NCI-H524 treated with DMSO at 0.1 percent for 48 hours (cell line): ENCODE data around the gene ZSWIM8.
A peak's percentile ranks its signal among the peaks of the same experiment; 100 is the strongest.
"Not testable (repeated sequence)": the region's sequence is repeated elsewhere in the genome, so short reads cannot be mapped to it uniquely, and the experiment has no call there.

Experiments
- DNase-seq: peaks from one replicate; lab custom pipeline; 2025; lab: John Stamatoyannopoulos, UW

Gene ZSWIM8

GRCh38 chr10:73785211-73785720, at the start of gene ZSWIM8:
TSS of gene ZSWIM8 (plus strand) at chr10:73785606. CDS start at chr10:73785879, 273 bp downstream.
- DNase-seq = peak; percentile 10

- not testable (repeated sequence) for DNase-seq
Observed at GRCh38 chr10:73740501-73741254, 44.7 kb upstream of the ZSWIM8 start.

- DNase-seq = no peak
Observed at GRCh38 chr10:73742454-73742734, 43.0 kb upstream of the ZSWIM8 start.

DNA sequence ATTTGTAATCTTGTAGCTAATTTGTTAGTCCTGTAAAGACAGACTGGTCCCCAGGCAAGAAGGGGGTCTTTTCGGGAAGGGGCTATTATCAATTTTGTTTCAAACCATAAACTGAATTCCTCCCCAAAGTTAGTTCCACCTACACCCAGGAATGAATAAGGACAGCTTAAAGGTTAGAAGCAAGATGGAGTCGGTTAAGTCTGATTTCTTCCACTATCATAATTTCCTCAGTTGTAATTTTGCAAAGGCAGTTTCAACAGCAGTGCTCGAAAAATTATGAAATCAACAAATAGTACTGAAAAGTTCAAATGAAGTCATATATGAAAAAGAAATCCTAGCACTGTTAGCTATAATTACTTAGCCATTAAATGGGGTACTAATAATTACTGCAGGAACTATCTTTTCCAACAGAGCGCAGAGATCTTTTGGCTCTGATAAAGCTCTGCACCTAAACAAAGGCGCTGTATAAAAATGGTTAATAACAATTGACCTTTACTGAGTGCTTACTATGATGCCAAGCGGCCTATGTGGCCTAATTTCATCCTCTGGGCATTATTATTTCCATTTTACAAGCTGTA, 42.0 kb upstream of the ZSWIM8 start:
- DNase-seq = no peak

DNA sequence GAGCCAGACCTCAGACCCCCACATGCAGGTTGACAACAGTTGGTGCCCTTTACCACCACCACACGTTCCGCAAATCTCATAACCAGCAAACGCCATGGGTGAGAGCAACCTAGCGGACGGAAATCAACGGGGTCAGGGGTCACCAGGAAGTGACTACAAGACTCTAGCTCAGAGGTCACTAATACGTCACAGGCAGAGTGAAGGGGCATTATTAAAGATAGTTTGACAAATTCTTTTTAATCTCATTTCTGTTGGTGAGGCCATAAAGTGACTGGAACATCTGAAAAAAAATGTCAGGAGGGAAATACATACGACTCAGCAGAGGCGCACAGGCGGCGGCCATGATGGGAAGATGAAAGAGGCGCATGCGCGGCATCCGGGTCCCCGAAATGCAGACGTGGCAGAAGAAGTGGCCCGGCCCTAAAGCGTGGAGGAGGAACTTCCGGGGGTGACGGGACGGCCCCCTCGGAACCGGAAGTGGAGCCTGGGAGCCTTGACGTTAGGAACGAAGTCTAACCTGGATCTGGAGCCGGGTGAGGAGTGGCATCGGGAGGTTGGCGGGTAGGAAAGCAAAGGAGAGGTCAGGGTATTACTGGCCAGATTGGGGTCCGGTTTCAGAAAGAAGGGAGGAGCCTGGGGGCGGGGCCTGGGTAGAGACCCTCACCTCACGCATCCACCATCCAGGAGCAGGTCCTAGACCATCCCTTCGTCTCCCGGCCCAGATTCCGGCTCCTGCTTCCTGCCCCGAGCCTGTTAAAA, 41.3 kb upstream of the ZSWIM8 start, which contains the start of gene SEC24C:
TSS of gene SEC24C (plus strand) at position 468 of the 759 bp plus-strand sequence. CDS start 2,461 bp downstream, outside the sequence.
- DNase-seq = peak; percentile 35

DNA sequence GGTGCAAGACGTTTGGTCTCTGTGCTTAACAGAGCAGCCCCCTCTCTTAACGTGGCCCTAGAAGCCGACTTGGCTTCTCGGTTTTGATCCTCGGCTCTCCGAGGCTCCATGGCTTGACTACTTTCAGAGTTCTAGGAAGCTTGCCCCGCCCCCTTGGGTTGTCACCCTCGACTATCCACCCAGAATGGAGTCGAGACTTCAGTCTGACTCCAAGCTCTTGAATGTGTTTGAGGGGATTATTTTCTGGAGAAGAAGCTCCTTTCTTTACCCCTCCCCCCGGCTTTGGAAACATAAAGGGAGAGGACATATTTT, 40.8 kb upstream of the ZSWIM8 start:
- no peak for DNase-seq

DNA sequence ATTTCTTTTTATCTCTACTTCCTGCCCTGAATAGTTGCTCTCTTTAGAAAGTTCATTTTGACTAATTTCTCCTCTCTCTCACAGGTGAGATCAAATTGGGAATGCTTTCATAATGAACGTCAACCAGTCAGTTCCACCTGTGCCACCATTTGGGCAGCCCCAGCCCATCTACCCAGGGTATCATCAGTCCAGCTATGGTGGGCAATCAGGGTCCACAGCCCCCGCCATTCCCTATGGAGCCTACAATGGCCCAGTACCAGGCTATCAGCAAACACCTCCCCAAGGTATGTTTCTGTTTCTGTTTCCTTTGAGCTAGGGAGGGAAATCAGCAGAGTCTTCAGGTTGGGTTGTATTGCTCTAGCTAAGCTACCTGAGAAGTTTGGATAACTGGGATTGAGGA, 38.7 kb upstream of the ZSWIM8 start:
- DNase-seq = no peak

GRCh38 chr10:73750819-73751218, 34.6 kb upstream of the ZSWIM8 start:
- DNase-seq = no peak

DNA sequence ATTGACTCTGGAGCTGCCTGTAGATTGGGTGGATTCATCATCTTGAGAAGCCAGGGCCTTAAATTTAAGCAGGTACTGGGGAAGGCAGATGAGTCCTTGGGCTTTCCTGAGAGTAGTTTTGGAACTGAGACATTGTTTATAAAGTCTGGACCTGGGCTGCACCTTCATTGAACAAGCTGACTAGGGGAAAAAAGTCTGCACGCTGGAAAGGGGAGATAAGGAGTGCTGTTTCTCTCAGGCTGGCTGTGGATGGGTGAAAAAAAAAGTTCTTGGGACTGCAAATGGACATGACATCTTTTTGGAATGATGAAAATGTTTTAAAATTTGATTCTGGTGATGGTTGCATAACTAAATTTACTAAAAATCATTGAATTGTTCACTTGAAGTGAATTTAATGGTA, 29.2 kb upstream of the ZSWIM8 start:
- no peak for DNase-seq

DNA sequence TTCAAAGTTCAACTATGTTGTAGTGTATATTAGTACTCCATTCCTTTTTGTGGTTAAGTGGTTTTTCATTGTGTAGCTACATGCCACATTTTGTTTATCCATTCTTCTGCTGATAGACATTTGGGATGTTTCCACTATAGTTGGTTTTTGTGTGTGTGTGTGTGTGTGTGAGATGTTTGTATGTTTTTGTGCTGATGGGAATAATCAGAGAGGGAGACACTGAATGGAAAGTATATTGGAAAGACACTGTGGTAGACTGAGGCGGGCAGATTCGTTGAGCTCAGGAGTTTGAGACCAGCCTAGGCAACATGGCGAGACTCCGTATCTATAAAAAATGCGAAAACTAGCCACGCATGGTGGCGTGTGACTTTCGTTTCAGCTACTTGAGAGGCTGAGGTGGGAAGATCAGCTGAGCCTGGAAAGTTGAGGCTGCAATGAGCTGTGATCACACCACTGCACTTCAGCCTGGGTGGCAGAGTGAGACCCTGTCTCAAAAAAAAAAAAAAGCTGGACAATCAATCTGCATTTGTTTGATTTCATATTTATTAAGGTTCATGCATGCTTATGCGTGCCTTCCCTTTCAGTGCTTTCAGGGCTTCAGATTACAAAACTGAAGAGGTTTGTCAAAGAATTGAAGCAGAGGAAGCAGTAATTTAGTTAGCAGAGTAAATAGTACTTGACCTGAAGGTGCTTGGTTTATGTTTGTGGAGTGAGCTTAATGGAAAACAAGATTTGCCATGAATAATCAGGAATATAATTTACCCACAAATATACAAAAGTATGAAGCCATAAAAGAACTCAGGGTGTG, 26.5 kb upstream of the ZSWIM8 start:
- DNase-seq = no peak

- DNase-seq = no peak
Observed at GRCh38 chr10:73759512-73760115, 25.8 kb upstream of the ZSWIM8 start.

- no peak for DNase-seq
Observed at GRCh38 chr10:73761781-73762180, 23.6 kb upstream of the ZSWIM8 start.

DNA sequence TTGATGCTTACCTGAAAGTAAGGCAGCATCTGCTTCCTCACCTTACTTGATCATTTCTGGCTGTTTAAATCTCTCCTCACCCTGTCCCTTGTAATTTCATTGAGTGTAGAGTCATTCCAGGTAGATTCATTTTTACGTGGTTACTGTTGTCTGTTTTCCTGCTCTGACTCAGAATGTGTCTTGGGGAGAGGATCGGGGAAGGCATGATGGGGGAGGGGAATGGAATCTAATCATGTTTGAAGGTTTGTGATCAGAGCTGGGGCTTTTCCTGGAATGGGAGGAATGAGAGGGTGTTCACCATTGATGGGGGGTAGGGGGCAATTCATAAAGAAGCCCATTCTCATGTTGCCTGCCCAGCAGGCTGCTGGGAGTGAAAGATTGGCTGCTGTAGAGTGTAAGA, 22.5 kb upstream of the ZSWIM8 start:
- no peak for DNase-seq

- no peak for DNase-seq
Observed at GRCh38 chr10:73763343-73763742, 22.1 kb upstream of the ZSWIM8 start.

DNA sequence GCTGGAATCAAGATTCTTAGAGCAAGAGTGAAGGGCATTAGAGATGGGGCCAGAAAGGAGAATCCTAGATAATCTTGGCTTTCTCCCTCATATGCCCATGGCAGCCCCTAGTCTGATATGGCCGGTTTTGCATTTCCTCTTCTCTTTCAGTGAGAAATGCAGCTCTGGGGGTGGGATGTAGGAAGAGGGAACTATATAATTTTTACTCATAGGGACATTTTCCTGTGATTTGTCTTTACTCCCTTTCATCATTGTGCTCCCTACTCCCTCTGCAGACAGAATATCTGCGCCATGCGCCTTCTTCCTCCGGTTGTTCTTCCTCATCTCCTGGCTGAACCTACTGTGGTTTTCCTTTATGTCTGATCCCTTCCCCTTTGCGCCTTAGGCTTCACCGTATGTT, 20.3 kb upstream of the ZSWIM8 start:
- no peak for DNase-seq

DNA sequence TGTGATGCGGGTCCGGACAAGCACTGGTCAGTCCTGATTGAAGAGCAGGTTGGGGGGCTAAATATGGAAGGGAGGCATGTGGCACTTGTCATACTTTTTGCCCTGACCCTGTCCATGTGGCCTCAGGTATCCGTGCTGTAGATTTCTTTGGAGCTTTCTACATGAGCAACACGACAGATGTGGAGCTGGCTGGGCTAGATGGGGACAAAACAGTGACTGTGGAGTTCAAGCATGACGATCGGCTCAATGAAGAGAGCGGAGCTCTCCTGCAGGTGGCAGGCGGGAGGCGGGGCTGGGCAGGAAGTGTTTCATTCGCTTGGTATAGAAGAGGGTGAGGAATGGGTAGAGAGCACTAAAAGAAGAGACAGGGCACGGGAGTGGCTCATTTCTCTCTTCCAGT, 16.5 kb upstream of the ZSWIM8 start:
- DNase-seq = no peak

DNA sequence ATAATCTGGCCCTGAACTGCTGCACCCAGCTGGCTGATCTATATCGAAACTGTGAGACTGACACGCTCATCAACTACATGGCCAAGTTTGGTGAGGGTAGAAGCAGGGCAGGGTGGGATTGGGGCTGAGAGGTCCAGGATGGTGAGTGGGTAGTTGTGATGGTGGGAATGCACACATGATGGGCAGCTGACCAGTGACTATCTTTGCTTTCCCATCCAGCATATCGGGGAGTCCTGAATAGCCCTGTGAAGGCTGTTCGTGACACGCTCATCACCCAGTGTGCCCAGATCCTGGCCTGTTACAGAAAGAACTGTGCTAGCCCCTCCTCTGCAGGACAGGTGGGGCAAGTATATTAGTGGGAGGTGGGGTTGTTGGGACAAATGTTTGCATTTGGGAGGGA, 16.0 kb upstream of the ZSWIM8 start:
- DNase-seq = no peak

DNA sequence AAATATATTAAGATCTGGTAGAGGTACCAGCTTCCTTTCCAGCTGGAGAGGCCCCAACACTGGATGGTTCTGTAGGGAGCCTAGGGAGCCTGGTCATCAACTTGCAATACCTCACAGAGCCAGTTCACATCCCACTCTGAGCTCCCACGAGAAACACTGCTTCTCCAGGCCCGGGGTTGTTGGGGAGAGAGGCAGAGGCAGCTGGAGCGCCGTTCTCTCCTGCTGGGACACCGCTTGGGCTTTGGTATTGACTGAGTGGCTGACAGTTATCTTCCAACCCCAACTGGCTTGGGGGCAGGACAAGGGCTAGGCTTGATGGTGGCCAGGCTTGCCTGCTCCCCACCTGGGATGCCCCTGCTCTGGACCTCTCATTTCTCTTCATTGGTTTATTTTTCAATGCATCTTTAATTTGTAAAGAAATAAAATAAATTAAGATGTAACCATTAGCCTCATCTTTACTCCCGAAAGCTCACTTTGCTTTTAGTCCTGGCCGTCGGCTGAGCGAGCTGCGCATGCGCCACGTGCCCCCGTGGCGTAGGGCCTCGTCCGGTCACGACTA, 13.6 kb upstream of the ZSWIM8 start:
- no peak for DNase-seq

DNA sequence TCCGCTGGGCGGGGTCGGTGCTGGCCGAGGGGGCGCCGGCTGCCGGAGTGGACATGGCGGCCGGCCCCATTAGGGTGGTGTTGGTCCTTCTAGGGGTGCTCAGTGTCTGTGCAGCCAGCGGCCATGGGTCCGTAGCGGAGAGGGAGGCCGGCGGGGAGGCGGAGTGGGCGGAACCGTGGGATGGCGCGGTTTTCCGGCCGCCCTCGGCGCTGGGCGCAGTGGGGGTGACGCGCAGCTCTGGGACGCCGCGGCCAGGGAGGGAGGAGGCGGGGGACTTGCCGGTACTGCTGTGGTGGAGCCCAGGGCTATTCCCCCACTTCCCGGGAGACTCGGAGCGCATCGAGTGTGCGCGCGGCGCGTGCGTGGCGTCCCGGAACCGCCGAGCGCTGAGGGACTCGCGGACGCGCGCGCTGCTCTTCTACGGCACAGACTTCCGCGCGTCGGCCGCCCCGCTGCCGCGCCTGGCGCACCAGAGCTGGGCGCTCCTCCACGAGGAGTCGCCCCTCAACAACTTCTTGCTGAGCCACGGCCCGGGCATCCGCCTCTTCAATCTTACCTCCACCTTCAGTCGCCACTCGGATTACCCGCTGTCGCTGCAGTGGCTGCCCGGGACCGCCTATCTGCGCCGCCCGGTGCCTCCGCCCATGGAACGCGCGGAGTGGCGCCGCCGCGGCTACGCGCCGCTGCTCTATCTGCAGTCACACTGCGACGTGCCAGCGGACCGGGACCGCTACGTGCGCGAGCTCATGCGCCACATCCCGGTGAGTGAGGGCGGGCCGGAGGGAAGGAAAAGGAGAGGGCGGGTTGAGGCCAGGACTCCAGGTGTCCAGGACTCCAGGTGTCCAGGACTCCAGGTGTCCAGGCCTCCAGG, 12.9 kb upstream of the ZSWIM8 start:
- no peak for DNase-seq

GRCh38 chr10:73773152-73773879, 12.1 kb upstream of the ZSWIM8 start:
- no peak for DNase-seq
